ENCODE results near the gene ARF5.
A peak's percentile ranks its signal among the peaks of the same experiment; 100 is the strongest.

DNA sequence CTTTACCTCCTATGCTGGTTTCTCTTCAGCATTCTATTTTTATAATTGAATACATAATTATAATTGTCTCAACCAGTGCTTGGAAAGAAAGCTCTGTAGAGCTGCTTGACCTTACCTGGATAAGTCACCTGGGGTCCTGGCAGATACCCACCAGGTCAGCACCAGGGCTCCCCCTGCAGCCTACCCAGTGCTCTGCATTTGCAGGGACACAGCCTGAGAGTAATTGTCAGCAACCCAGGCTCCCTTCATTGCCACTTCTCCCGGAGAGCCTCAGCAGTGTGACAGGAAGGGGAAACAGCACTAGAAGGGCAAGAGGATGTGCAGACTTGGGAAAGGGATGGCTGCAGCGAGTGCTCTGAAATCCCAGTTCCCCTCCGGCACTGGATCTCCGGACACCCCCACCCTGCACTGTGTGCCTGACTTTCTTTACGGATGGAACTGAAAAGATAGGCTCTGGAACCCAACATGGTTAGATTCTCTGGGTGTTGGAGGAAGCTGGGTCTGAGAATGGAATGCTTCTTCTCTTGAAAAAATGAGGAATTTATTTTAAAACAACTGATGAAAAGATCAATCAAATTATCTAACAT lies 41.1 kb downstream of the ARF5 start:
- TF ChIP-seq, protein P1, sequence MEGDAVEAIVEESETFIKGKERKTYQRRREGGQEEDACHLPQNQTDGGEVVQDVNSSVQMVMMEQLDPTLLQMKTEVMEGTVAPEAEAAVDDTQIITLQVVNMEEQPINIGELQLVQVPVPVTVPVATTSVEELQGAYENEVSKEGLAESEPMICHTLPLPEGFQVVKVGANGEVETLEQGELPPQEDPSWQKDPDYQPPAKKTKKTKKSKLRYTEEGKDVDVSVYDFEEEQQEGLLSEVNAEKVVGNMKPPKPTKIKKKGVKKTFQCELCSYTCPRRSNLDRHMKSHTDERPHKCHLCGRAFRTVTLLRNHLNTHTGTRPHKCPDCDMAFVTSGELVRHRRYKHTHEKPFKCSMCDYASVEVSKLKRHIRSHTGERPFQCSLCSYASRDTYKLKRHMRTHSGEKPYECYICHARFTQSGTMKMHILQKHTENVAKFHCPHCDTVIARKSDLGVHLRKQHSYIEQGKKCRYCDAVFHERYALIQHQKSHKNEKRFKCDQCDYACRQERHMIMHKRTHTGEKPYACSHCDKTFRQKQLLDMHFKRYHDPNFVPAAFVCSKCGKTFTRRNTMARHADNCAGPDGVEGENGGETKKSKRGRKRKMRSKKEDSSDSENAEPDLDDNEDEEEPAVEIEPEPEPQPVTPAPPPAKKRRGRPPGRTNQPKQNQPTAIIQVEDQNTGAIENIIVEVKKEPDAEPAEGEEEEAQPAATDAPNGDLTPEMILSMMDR (IDR thresholded peaks at IDR 0.05; ENCODE audit: low read depth, low read length, poor library complexity, severe bottlenecking): peak; percentile 83
- no peak for TF ChIP-seq EZH2phosphoT487 (IDR thresholded peaks at IDR 0.05; ENCODE audit: borderline replicate concordance, low read length)

Measured in DOHH2 (cell line).